Keratinocyte (primary cell): ENCODE results near the gene S100A9. TPM values are rescaled to one million over a fixed set of nuclear protein-coding genes. Genes with fewer than 3 reads are reported as not detected.

ENCODE experiments used
- DNase-seq: peaks from one replicate; pipeline ENCODE4 v3.0.0-alpha.2; 2011; ENCODE audit warnings: low read depth, missing footprints, low spot score
- FAIRE-seq: peaks from 2 replicates; lab custom pipeline; 2011; peaks lifted over from hg19 to GRCh38; lab: Jason Lieb, UNC
- H2AFZ ChIP-seq: 2 replicates; pipeline ENCODE4 v1.6.0; 2012; ENCODE audit warnings: low read length, control low read depth, inconsistent platforms; ENCODE audit not compliant: control insufficient read depth
- H3K27ac ChIP-seq: 2 replicates; pipeline ENCODE4 v1.5.1; 2011; ENCODE audit warnings: low read length; ENCODE audit not compliant: control insufficient read depth, insufficient read depth
- H3K27me3 ChIP-seq: 3 replicates; pipeline ENCODE4 v1.6.0; 2011; ENCODE audit warnings: low read length; ENCODE audit not compliant: control insufficient read depth, insufficient read depth; ENCODE audit errors: extremely low read depth
- H3K36me3 ChIP-seq, 2 experiments: 2 replicates in 1 of 2; 3 replicates in 1 of 2; pipeline ENCODE4 v1.5.1; 2011; ENCODE audit warnings: low read length in 2 of 2, mild to moderate bottlenecking in 1 of 2; ENCODE audit not compliant: control insufficient read depth in 2 of 2, insufficient read depth in 2 of 2; ENCODE audit errors: extremely low read depth in 1 of 2
- H3K4me1 ChIP-seq: 3 replicates; pipeline ENCODE4 v1.5.1; 2011; ENCODE audit warnings: low read length; ENCODE audit not compliant: control insufficient read depth, insufficient read depth; ENCODE audit errors: extremely low read depth
- H3K4me2 ChIP-seq: 3 replicates; pipeline ENCODE4 v1.6.0; 2011; ENCODE audit warnings: low read depth, low read length; ENCODE audit not compliant: control insufficient read depth, insufficient read depth; ENCODE audit errors: extremely low read depth
- H3K4me3 ChIP-seq, 3 experiments: fragments of 200-600 bp in 1 of 3; sonication (generic) in 1 of 3; 2 replicates in 2 of 3; 3 replicates in 1 of 3; pipeline ENCODE4 v1.5.1; 2011 to 2016; ENCODE audit warnings: low read length in 3 of 3, mild to moderate bottlenecking in 3 of 3, control low read depth in 2 of 3, inconsistent platforms in 1 of 3, low read depth in 1 of 3, mixed read lengths in 1 of 3, mixed run types in 1 of 3, moderate library complexity in 1 of 3; ENCODE audit not compliant: control insufficient read depth in 2 of 3, insufficient read depth in 2 of 3; ENCODE audit errors: extremely low read depth in 1 of 3
- H3K79me2 ChIP-seq: 2 replicates; pipeline ENCODE4 v1.6.0; 2012; ENCODE audit warnings: low read length; ENCODE audit not compliant: control insufficient read depth, insufficient read depth
- H3K9ac ChIP-seq: 3 replicates; pipeline ENCODE4 v1.6.0; 2011; ENCODE audit warnings: low read length; ENCODE audit not compliant: control insufficient read depth, insufficient read depth; ENCODE audit errors: extremely low read depth
- H3K9me1 ChIP-seq: 3 replicates; pipeline ENCODE4 v1.6.0; 2011; ENCODE audit warnings: low read length; ENCODE audit not compliant: control insufficient read depth, insufficient read depth; ENCODE audit errors: extremely low read depth
- H3K9me3 ChIP-seq: 2 replicates; pipeline ENCODE4 v1.5.1; 2012; ENCODE audit warnings: low read depth, low read length; ENCODE audit not compliant: control insufficient read depth
- H4K20me1 ChIP-seq: 3 replicates; pipeline ENCODE4 v1.6.0; 2011; ENCODE audit warnings: low read length; ENCODE audit not compliant: control insufficient read depth, insufficient read depth; ENCODE audit errors: extremely low read depth
- CTCF ChIP-seq, 3 experiments: IDR thresholded peaks in 1 of 3; conservative IDR thresholded peaks in 1 of 3; optimal IDR thresholded peaks in 1 of 3; 2 replicates in 2 of 3; 3 replicates in 1 of 3; pipeline versions ENCODE3 to v1.5.1; 2011; ENCODE audit warnings: low read length in 3 of 3, mild to moderate bottlenecking in 3 of 3, moderate library complexity in 2 of 3, control low read depth in 1 of 3, inconsistent platforms in 1 of 3; ENCODE audit not compliant: insufficient read depth in 2 of 3; ENCODE audit errors: extremely low read depth in 1 of 3
- EZH2 ChIP-seq: IDR thresholded peaks from one replicate; pipeline ENCODE4 v1.6.1; 2012; ENCODE audit warnings: inconsistent platforms, mild to moderate bottlenecking, low read length, moderate library complexity
- dilution Hi-C: fragments of 300-500 bp; cut with MboI; formaldehyde crosslinking; loops from one replicate; pipeline ENCODE4 v1.7.0; 2020; ENCODE audit warnings: low sequenced_read_pairs; ENCODE audit not compliant: extremely low pct_ligation_motif_present
- polyA plus RNA-seq, 5 experiments: library from polyadenylated mRNA; depleted of rRNA in 3 of 5; stranded (reverse) in 3 of 5; stranded (forward) in 1 of 5; unstranded in 1 of 5; fragments of >200 nt; gene quantifications; 1 replicate in 1 of 5; 2 replicates in 3 of 5; 3 replicates in 1 of 5; pipeline versions ENCODE4 v1.2.1 to v1.2.3, GENCODE V29; 2011 to 2012; ENCODE audit warnings: missing spikeins in 2 of 5, low read depth in 1 of 5, low replicate concordance in 1 of 5

S100A9 gene
- polyA plus RNA-seq, 1 donor (not counting 4 experiments of a cell fraction or from before 2014, with no cell fraction given), result 297 TPM

GRCh38 chr1:153389401-153389800, 31.7 kb downstream of the S100A9 start:
- Histone ChIP-seq H3K4me3 (no peak overlapping the region), H3K4me1 (peaks cover 51% of the 10 kb centered on the region), H3K36me3 (no peaks in the 10 kb centered on the region), H4K20me1 (no peaks in the 10 kb centered on the region), H3K9me3 (no peaks in the 10 kb centered on the region), H3K27me3 (no peaks in the 10 kb centered on the region), H3K79me2 (no peaks in the 10 kb centered on the region), H3K9me1 (no peaks in the 10 kb centered on the region), H3K4me2 (no peak overlapping the region), H3K27ac (no peak overlapping the region), H3K9ac (no peak overlapping the region), H2AFZ (no peak overlapping the region)
- DNase-seq, result no peak
- TF ChIP-seq EZH2 (no peak), CTCF (optimal IDR thresholded peaks at IDR 0.05 in 1 of 3, IDR thresholded peaks at IDR 0.05 in 1 of 3, conservative IDR thresholded peaks at IDR 0.05 in 1 of 3; ENCODE audit: extremely low read depth in 1 of 3, insufficient read depth in 2 of 3, low read length in 3 of 3) (no peak)
- dilution Hi-C loops, result no loop called here
- FAIRE-seq, result no peak

GRCh38 chr1:153389973-153390879, 32.6 kb downstream of the S100A9 start:
- Histone ChIP-seq H3K79me2 (no peaks in the 10 kb centered on the region), H4K20me1 (no peaks in the 10 kb centered on the region), H3K9me3 (no peaks in the 10 kb centered on the region), H3K27me3 (no peaks in the 10 kb centered on the region), H3K4me3 (peak overlapping the region in 1 of 3 experiments; percentile 12), H3K9me1 (no peaks in the 10 kb centered on the region), H2AFZ (no peak overlapping the region), H3K9ac (no peak overlapping the region), H3K36me3 (no peaks in the 10 kb centered on the region), H3K4me2 (peak overlapping the region; percentile 19), H3K27ac (no peak overlapping the region), H3K4me1 (peaks cover 49% of the 10 kb centered on the region)
- DNase-seq, result no peak
- FAIRE-seq, result no peak
- dilution Hi-C loops, result no loop called here
- TF ChIP-seq CTCF (optimal IDR thresholded peaks at IDR 0.05 in 1 of 3, IDR thresholded peaks at IDR 0.05 in 1 of 3, conservative IDR thresholded peaks at IDR 0.05 in 1 of 3; ENCODE audit: extremely low read depth in 1 of 3, insufficient read depth in 2 of 3, low read length in 3 of 3), result no peak
- no peak for TF ChIP-seq EZH2
